ENCODE measurements around the gene SRMS.

SRMS gene

GRCh38 chr20:63537525-63538203 is 9.9 kb downstream of the SRMS start:
- TF ChIP-seq, protein P1, sequence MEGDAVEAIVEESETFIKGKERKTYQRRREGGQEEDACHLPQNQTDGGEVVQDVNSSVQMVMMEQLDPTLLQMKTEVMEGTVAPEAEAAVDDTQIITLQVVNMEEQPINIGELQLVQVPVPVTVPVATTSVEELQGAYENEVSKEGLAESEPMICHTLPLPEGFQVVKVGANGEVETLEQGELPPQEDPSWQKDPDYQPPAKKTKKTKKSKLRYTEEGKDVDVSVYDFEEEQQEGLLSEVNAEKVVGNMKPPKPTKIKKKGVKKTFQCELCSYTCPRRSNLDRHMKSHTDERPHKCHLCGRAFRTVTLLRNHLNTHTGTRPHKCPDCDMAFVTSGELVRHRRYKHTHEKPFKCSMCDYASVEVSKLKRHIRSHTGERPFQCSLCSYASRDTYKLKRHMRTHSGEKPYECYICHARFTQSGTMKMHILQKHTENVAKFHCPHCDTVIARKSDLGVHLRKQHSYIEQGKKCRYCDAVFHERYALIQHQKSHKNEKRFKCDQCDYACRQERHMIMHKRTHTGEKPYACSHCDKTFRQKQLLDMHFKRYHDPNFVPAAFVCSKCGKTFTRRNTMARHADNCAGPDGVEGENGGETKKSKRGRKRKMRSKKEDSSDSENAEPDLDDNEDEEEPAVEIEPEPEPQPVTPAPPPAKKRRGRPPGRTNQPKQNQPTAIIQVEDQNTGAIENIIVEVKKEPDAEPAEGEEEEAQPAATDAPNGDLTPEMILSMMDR (IDR thresholded peaks at IDR 0.05; ENCODE audit: low read depth, low read length), result peak; percentile 83
- H3K4me3 ChIP-seq (ENCODE audit: low read depth, low read length), result 0 out of 2 replicates have a peak overlapping the region, but pooled peaks have one; percentile 10

GRCh38 chr20:63536997-63537524 is 10.5 kb downstream of the SRMS start, which contains the start of gene PTK6:
PTK6 (minus strand) TSS chr20:63537376; CDS start chr20:63537314, 62 bp downstream.
- 0 out of 2 replicates have a peak within 1 kb of the TSS, but pooled peaks have one; percentile 10 for H3K4me3 ChIP-seq (ENCODE audit: low read depth, low read length)
- TF ChIP-seq, protein P1 (IDR thresholded peaks at IDR 0.05; ENCODE audit: low read depth, low read length), result no peak

- TF ChIP-seq, protein P1 (IDR thresholded peaks at IDR 0.05; ENCODE audit: low read depth, low read length), result no peak
- H3K4me3 ChIP-seq (ENCODE audit: low read depth, low read length), result no peak overlapping the region
Measured at GRCh38 chr20:63536241-63536977, 11.1 kb downstream of the SRMS start.

GRCh38 chr20:63534831-63535651 is 12.5 kb downstream of the SRMS start:
- no peak overlapping the region for H3K4me3 ChIP-seq (ENCODE audit: low read depth, low read length)
- TF ChIP-seq, protein P1 (IDR thresholded peaks at IDR 0.05; ENCODE audit: low read depth, low read length), result no peak

DNA sequence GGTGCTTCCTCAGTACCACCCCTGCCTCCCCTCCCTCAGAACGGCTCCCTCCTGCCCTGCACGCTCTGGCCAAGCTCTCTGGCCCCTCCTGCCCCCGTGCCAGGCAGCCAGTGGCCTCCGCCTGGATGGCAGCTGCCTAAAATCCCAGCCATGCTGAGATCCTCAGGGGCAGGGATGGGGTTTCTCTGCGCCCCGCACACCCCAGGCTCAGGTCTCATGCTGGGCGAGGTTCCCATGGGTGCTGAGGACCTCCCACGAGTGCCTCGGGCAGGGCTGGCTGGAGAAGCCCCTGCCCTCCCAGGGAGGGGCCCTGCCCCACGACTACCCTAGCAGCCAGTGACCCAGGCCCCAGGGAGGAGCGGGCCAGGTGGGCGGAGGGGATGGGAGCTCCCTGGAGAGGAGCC is 13.1 kb downstream of the SRMS start:
- no peak overlapping the region for H3K4me3 ChIP-seq (ENCODE audit: low read depth, low read length)
- TF ChIP-seq, protein P1 (IDR thresholded peaks at IDR 0.05; ENCODE audit: low read depth, low read length), result no peak

DNA sequence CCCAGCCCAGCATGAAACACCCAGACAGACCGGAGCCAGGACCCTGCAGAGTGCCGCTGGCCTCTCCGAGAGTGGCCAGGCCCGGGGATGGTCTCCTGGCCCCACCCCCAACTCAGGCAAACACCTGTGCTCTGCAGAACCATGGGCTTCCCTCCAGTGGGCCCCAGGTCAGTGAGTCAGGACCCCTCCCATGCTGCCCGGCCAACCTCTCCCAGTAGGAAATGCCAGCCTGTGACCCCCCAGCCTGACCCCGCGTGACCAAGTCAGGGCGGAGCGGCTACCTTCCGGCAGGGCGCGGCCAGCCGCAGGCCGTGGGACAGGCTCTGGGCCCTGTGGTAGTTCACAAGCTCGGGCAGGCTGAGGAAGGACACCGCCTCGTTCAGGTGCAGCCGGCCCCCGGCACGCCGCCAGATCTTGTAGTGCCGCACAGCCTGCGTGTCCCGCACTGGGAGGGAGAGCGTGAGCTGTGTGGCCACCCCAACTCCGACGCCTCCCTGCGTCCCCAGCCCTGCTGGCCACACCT is 13.6 kb downstream of the SRMS start:
- TF ChIP-seq, protein P1 (IDR thresholded peaks at IDR 0.05; ENCODE audit: low read depth, low read length), result no peak
- H3K4me3 ChIP-seq (ENCODE audit: low read depth, low read length), result no peak overlapping the region
